ENCODE results near the gene NPY4R2. TPM values are rescaled to one million over a fixed set of nuclear protein-coding genes. Genes with fewer than 3 reads are reported as not detected.
"Not testable (repeated sequence)": the region's sequence is repeated elsewhere in the genome, so short reads cannot be mapped to it uniquely, and the experiment has no call there.

The NPY4R2 gene
- polyA plus RNA-seq, 1 of the 3 experiments (the other 2 are of a cell fraction): not detected

DNA sequence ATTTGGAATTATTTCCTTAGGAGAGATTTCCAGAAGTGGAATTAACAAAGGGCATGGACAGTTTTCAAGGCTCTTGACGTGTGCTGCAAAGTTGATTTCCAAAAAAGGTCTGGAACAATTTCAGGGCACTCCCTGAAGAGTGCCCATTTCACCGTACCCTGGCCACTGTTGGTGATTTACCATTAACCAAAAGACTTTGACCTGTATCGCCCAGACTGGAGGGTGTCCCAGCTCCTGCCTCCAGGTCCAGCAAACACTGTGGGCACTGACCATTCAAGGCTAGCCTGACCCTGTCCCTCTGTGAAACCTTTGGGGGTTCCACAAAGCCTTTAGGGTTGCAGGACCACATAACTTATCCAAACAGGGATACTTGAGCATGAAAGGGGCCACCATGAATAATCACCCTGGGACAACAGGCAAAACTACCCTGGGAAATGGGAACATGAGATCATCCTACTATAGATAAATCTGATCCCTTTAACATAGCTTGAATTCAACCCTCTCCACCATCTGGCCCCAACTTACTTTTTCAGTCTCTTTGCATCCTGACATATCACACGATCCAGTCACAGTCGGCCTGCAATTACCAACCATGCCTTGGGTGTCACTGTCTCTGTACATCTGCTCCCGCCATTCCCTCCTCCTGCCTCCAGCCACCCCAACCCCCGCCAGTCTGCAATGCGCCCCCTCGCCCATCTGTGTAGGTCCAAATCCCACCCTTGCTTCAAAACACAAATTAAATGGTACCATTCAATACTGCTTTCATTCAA, 8.9 kb downstream of the NPY4R2 start:
- no CpG with 5 or more reads among the region's 9 CpGs for WGBS (ENCODE audit: low lambda C conversion rate)

DNA sequence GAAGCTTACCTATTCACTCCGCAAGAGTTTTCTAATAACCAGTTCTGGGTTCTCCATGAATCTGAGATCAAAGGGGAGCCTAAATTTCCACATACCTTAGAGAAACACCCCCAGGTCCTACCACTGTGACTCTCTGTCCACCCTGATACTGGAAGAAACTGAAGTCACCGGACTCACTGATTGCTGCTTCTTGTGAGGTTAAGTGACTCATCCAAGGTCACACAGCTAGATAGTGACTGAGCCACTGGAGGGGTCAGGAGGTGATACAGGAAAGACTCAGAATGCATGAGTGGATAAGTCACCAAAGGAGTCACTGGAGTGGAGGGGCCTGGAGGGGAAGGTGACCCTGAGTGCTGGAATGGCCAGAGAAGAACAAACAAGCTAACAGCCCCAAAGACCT, 9.8 kb downstream of the NPY4R2 start:
- H4K20me1 ChIP-seq (ENCODE audit: insufficient read depth); H3K9me3 ChIP-seq; H3K4me1 ChIP-seq (ENCODE audit: control insufficient read depth in 1 of 2, insufficient read depth in 2 of 2, low read depth in 1 of 2, low read length in 1 of 2); H3K9ac ChIP-seq; H3K4me3 ChIP-seq (ENCODE audit: low read depth in 2 of 2, low read length in 1 of 2); DNase-seq; H3K9me2 ChIP-seq; H2AFZ ChIP-seq (ENCODE audit: low read depth); H3K36me3 ChIP-seq (replicated peaks in 1 of 2; ENCODE audit: control insufficient read depth in 1 of 2, insufficient read depth in 2 of 2, low read length in 1 of 2); H3K27ac ChIP-seq (ENCODE audit: low read depth in 2 of 2, low read length in 1 of 2); H3K27me3 ChIP-seq (ENCODE audit: insufficient read depth); H3K4me2 ChIP-seq; CTCF ChIA-PET; POLR2A ChIA-PET; H3F3A ChIP-seq (replicated peaks; ENCODE audit: insufficient read depth); H3K79me2 ChIP-seq (ENCODE audit: insufficient read depth): not testable (repeated sequence)
- no CpG with 5 or more reads among the region's 2 CpGs for WGBS (ENCODE audit: low lambda C conversion rate)

More for the DNA sequence above, 8.9 kb downstream of the NPY4R2 start:
- H4K20me1 ChIP-seq (ENCODE audit: insufficient read depth); H3K27me3 ChIP-seq (ENCODE audit: insufficient read depth); H3F3A ChIP-seq (replicated peaks; ENCODE audit: insufficient read depth); H3K4me2 ChIP-seq; H3K9ac ChIP-seq; CTCF ChIA-PET; H3K4me3 ChIP-seq (ENCODE audit: low read depth in 2 of 2, low read length in 1 of 2); H2AFZ ChIP-seq (ENCODE audit: low read depth); H3K79me2 ChIP-seq (ENCODE audit: insufficient read depth); POLR2A ChIA-PET; H3K4me1 ChIP-seq (ENCODE audit: control insufficient read depth in 1 of 2, insufficient read depth in 2 of 2, low read depth in 1 of 2, low read length in 1 of 2); DNase-seq; H3K9me3 ChIP-seq; H3K36me3 ChIP-seq (replicated peaks in 1 of 2; ENCODE audit: control insufficient read depth in 1 of 2, insufficient read depth in 2 of 2, low read length in 1 of 2); H3K27ac ChIP-seq (ENCODE audit: low read depth in 2 of 2, low read length in 1 of 2); H3K9me2 ChIP-seq: not testable (repeated sequence)

DNA sequence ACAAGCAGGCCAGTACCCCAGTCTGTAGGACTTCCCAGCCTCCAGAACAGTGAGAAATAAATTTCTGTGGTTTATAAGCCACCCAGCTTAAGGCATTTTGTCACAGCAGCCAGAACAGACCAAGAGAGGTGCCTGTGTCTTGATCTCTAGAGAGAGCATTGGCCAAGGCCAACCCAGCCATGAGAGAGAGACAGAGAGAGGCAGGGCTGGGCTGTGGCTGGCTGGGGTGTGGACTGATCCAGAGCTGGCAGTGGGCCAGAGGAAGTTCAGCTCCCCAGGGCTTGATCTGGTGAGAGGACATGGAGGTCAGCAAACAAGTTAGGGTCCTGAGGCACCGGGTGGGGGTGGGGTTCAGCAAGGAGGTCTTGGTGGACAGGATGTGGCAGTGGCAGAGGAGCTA, 14.4 kb downstream of the NPY4R2 start:
- H3K79me2 ChIP-seq (ENCODE audit: insufficient read depth); H3K4me2 ChIP-seq; CTCF ChIA-PET; H3K36me3 ChIP-seq (replicated peaks in 1 of 2; ENCODE audit: control insufficient read depth in 1 of 2, insufficient read depth in 2 of 2, low read length in 1 of 2); DNase-seq; H3K4me3 ChIP-seq (ENCODE audit: low read depth in 2 of 2, low read length in 1 of 2); H3K27me3 ChIP-seq (ENCODE audit: insufficient read depth); H3F3A ChIP-seq (replicated peaks; ENCODE audit: insufficient read depth); H3K9me3 ChIP-seq; H2AFZ ChIP-seq (ENCODE audit: low read depth); H3K9ac ChIP-seq; H4K20me1 ChIP-seq (ENCODE audit: insufficient read depth); POLR2A ChIA-PET; H3K27ac ChIP-seq (ENCODE audit: low read depth in 2 of 2, low read length in 1 of 2); H3K4me1 ChIP-seq (ENCODE audit: control insufficient read depth in 1 of 2, insufficient read depth in 2 of 2, low read depth in 1 of 2, low read length in 1 of 2); H3K9me2 ChIP-seq: not testable (repeated sequence)
- no CpG with 5 or more reads among the region's 1 CpG for WGBS (ENCODE audit: low lambda C conversion rate)

DNA sequence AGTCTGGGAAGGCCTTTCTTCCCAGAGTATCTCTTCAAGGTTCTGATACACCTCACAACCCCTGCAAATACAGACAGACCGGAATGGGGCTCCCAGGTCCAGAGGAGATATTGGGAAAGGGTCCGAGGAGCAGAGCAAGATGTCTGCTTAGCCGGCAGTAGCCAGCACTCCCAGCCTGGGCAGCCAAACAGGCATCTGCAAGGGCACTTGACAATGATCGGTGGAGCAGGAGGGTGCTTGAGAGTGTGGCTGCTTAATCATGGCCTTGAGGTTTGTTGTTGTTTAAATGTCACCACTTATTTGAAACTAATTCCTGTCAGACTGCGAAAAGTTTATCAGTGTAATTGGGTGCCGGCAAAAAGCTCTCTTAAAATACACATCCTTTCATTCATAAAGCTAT, 15.0 kb downstream of the NPY4R2 start:
- H3K9me2 ChIP-seq; H3K27me3 ChIP-seq (ENCODE audit: insufficient read depth); POLR2A ChIA-PET; H3K4me3 ChIP-seq (ENCODE audit: low read depth in 2 of 2, low read length in 1 of 2); H3F3A ChIP-seq (replicated peaks; ENCODE audit: insufficient read depth); H3K4me1 ChIP-seq (ENCODE audit: control insufficient read depth in 1 of 2, insufficient read depth in 2 of 2, low read depth in 1 of 2, low read length in 1 of 2); H4K20me1 ChIP-seq (ENCODE audit: insufficient read depth); H3K36me3 ChIP-seq (replicated peaks in 1 of 2; ENCODE audit: control insufficient read depth in 1 of 2, insufficient read depth in 2 of 2, low read length in 1 of 2); CTCF ChIA-PET; H3K9ac ChIP-seq; H3K79me2 ChIP-seq (ENCODE audit: insufficient read depth); H3K4me2 ChIP-seq; H3K9me3 ChIP-seq; H3K27ac ChIP-seq (ENCODE audit: low read depth in 2 of 2, low read length in 1 of 2); H2AFZ ChIP-seq (ENCODE audit: low read depth); DNase-seq: not testable (repeated sequence)
- no CpG with 5 or more reads among the region's 6 CpGs for WGBS (ENCODE audit: low lambda C conversion rate)

DNA sequence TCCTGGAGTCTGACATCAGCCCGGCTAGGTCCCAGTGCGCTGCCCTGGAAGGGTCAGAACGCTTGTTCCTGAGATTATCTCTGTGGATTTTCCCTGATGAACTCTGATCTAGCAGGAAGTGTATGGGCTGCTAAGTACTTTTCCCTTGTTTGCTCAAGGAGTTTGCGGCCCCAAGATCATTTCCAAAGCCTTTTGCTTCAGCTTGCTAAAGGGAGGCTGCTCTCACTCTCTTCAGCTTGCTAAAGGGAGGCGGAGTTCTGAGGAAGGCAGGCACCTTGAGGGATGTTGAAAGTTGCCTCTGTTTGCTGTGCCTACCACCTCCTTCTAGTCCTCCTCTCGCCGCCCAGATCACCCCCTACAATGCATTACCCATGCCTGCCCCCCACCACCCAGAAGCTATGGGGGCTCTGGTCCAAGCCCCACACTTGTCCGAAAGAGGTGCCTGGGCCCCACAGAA, 18.3 kb downstream of the NPY4R2 start:
- H3K27me3 ChIP-seq (ENCODE audit: insufficient read depth); H3K36me3 ChIP-seq (replicated peaks in 1 of 2; ENCODE audit: control insufficient read depth in 1 of 2, insufficient read depth in 2 of 2, low read length in 1 of 2); H3F3A ChIP-seq (replicated peaks; ENCODE audit: insufficient read depth); H3K9me3 ChIP-seq; H3K4me1 ChIP-seq (ENCODE audit: control insufficient read depth in 1 of 2, insufficient read depth in 2 of 2, low read depth in 1 of 2, low read length in 1 of 2); H3K9ac ChIP-seq; H3K79me2 ChIP-seq (ENCODE audit: insufficient read depth); H2AFZ ChIP-seq (ENCODE audit: low read depth); POLR2A ChIA-PET; CTCF ChIA-PET; H4K20me1 ChIP-seq (ENCODE audit: insufficient read depth); H3K4me2 ChIP-seq; H3K27ac ChIP-seq (ENCODE audit: low read depth in 2 of 2, low read length in 1 of 2); H3K9me2 ChIP-seq; H3K4me3 ChIP-seq (ENCODE audit: low read depth in 2 of 2, low read length in 1 of 2); DNase-seq: not testable (repeated sequence)
- WGBS (ENCODE audit: low lambda C conversion rate): no CpG with 5 or more reads among the region's 8 CpGs

DNA sequence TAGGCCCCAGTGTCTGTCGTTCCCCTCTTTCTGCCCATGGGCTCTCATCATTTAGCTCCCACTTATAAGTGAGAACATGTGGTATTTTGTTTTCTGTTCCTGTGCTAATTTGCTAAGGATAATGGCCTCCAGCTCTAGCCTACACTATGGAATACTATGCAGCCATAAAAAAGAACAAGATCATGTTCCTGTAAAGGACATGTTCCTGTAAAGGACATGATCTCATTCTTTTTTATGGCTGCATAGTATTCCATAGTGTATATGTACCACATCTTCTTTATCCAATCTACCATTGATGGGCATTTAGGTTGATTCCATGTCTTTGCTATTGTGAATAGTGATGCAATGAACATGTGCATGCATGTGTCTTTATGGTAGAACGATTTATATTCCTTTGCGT, 19.2 kb downstream of the NPY4R2 start:
- H3K79me2 ChIP-seq (ENCODE audit: insufficient read depth); H3K9me2 ChIP-seq; H3K4me2 ChIP-seq; POLR2A ChIA-PET; H3K9ac ChIP-seq; CTCF ChIA-PET; H2AFZ ChIP-seq (ENCODE audit: low read depth); H3K4me1 ChIP-seq (ENCODE audit: control insufficient read depth in 1 of 2, insufficient read depth in 2 of 2, low read depth in 1 of 2, low read length in 1 of 2); H3K36me3 ChIP-seq (replicated peaks in 1 of 2; ENCODE audit: control insufficient read depth in 1 of 2, insufficient read depth in 2 of 2, low read length in 1 of 2); H4K20me1 ChIP-seq (ENCODE audit: insufficient read depth); H3K27ac ChIP-seq (ENCODE audit: low read depth in 2 of 2, low read length in 1 of 2); DNase-seq; H3K4me3 ChIP-seq (ENCODE audit: low read depth in 2 of 2, low read length in 1 of 2); H3F3A ChIP-seq (replicated peaks; ENCODE audit: insufficient read depth); H3K27me3 ChIP-seq (ENCODE audit: insufficient read depth); H3K9me3 ChIP-seq: not testable (repeated sequence)
- WGBS (ENCODE audit: low lambda C conversion rate): no CpG with 5 or more reads among the region's 3 CpGs

Data from SK-N-SH (cell line).